Activated CD8-positive, alpha-beta memory T cell treated with anti-CD3 and anti-CD28 coated beads, Interleukin-2, amount 50 U/mL, for 1 hour (primary cell): Measurements from ENCODE around the gene SHROOM2.

ENCODE experiments used
- DNase-seq: peaks from one replicate; pipeline ENCODE4 v3.0.0-alpha.2; 2020; ENCODE audit errors: extremely low read depth

Gene SHROOM2

GRCh38 chrX:9895225-9895912, 109.1 kb downstream of the SHROOM2 start:
- DNase-seq, result no peak

GRCh38 chrX:9897761-9898161, 111.5 kb downstream of the SHROOM2 start:
- no peak for DNase-seq

DNA sequence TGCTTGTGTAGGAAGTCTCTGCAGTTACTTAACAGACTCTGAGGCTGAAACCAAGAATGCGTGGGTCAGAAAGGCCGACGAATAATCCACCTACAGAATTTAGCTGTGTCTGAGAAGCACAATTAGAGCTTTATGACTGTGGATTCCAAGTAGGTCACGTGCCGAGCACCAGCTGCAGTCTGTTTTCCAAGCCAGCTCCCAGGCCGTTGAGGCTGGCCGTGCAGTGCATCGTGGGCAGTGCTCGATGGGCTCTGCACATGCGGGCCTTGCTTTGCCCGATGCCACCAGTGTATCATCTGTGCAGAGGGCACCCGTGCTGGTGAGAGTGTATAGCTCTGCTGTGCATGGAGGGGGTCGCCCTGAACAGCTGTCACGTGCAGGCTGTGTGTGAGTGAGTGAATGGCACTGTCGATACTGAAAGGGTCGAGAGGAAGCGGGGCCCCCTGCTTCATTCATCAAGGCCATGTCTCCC, 113.4 kb downstream of the SHROOM2 start:
- DNase-seq, result no peak

DNA sequence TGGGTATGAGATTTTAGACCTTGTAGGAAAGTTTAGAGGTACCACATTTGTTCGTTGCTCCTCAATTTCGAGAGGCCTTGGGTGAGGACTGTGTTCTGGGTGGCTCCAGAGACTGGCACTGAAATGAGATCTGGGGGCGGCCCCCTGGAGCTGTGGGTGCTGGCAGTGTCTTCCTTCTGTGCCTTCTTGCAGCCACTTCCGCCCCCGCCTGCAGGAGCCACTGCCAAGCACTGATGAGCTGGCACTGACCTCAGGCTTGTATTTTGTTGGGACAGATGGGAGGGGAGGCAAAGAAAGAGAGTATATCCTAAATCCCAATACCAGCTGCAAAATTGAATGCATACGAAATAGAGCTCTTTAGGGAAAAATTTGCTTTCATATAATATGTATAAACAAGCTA, 116.4 kb downstream of the SHROOM2 start:
- no peak for DNase-seq

GRCh38 chrX:9903146-9903545, 116.9 kb downstream of the SHROOM2 start:
- DNase-seq, result no peak

GRCh38 chrX:9905288-9905687, 119.1 kb downstream of the SHROOM2 start:
- no peak for DNase-seq

GRCh38 chrX:9905721-9906120, 119.5 kb downstream of the SHROOM2 start:
- no peak for DNase-seq

- DNase-seq, result no peak
Observed at GRCh38 chrX:9906919-9907318, 120.7 kb downstream of the SHROOM2 start.

DNA sequence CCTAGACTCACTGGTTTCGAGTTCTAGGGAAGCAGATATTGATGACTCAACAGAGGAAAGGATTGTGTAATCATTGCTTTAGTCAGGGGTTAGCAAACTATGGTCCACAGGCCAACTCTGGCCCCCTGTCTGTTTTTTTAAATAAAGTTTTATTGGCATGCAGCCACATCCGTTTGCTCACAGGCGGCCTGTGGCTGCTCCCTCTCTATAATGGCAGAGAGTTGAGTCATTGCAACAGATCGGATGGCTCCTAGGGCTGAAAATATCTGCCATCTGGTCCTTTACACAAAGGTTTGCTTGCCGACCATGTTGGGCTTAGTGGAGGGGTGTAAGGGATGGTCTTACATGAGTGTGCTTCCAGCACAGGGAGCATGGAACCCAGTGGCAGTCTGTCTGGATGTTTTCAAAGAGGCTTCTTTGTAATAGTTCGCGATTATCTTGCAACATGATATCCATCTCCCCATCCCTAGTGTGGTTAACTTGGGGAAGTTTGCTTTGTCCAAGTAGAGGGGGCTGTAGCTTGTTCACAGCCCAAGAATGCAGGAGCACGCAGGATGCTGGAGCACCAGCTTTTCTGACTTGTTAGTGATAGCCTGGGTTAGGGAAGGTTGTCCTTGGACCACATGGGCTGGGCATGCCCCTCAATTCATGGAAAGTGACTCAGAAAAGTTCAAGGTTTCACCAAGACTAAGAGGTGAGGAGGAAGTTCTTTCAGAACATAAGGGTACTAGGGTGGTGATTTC, 121.6 kb downstream of the SHROOM2 start:
- no peak for DNase-seq

- DNase-seq, result no peak
Observed at GRCh38 chrX:9909254-9909653, 123.0 kb downstream of the SHROOM2 start.

DNA sequence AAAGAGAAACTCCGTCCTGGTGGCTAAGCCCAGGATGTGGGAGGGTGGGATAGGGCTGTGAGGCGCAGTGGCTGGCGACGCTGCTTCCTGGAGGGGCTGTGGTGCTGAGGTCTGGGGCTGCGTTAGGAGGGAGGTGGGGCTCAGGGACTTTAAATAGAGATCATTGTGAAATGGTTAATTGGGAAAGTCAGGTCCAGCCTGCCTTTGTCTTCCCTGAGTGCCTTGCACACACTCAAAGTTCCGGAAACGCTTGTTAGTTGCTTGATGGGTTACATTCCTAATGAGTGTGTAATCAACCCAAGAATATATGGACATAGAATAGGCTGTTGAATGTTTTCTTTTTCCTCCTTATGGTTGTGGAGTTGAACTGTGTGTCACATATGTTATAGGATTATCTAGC, 125.3 kb downstream of the SHROOM2 start:
- DNase-seq, result no peak

DNA sequence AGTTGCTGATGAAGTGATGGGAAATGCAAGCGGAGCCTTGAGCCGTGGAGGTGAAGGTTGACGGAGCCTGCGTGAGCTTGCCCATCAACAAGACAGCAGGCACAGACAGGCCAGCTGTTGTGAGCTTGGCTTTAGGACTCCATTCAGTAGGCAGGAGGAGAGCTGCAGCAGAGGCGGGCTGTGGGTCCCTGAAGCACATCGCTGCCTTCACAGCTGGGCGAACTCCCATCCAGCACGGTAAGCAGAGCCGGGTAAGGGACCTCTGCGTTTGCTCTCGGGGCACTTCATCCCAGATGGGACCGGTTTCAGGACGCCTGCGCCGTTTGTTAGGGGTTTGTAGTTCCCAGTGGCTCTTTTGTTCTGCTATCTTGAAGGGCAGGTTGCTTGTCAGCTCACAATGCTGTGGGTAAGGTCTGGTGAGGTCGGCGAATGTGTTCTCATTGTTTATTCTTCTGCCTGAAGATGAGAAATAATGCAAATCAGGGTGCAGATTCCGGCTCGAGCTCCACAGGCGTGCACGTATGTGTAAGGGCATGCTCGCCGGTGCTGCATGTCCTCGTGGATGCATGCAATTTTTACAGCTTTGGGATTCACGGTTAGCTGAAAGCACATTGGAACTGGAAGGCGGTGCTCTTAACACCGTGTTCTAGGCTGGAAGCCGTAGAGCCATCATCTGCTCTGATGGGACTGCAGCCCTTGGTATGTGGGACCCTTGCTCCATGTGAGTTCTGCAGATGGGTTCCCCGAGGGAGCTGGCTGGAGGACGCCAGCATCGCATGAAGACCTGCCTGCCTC, 126.3 kb downstream of the SHROOM2 start:
- no peak for DNase-seq

DNA sequence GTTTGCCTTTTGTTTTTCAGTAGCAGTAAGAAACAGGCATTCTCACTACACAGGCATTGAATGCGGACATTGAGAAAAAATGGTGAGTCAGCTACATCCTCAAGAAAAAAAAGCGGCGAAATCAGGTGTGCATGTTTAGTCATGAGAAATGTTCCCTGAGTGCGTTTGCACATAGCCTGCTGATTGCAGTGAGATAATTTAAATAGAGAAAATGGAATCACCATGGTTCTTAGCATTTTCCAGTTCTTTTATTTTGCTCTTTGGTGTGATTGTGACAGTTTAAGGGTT, 126.9 kb downstream of the SHROOM2 start:
- DNase-seq, result no peak

GRCh38 chrX:9917861-9918260, 131.6 kb downstream of the SHROOM2 start:
- DNase-seq, result no peak

GRCh38 chrX:9919632-9920172, 133.5 kb downstream of the SHROOM2 start:
- no peak for DNase-seq

- no peak for DNase-seq
Observed at GRCh38 chrX:9921407-9921806, 135.2 kb downstream of the SHROOM2 start.

GRCh38 chrX:9923357-9923756, 137.1 kb downstream of the SHROOM2 start:
- DNase-seq, result no peak

DNA sequence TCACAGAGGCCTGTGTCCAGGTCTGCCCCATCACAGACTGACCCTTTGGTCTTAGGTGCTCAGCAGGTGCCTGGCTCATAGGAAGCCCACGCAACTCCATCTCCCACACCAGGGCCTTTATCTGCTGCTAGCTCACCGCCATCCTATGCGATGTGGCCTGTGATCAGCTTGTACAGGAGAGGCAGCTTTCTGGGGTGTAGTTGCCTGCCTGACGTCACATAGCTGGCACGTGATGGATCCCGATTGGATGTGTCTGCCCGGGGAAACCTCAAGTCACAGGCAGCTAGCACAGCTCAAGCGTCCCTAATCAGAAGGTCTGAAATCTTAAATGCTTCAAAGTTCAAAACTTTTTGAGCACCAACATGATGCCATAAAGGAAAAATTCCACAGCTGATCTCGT, 139.8 kb downstream of the SHROOM2 start:
- no peak for DNase-seq

GRCh38 chrX:9927698-9928482, 141.7 kb downstream of the SHROOM2 start:
- no peak for DNase-seq

GRCh38 chrX:9935436-9935835, 149.2 kb downstream of the SHROOM2 start:
- DNase-seq, result no peak

DNA sequence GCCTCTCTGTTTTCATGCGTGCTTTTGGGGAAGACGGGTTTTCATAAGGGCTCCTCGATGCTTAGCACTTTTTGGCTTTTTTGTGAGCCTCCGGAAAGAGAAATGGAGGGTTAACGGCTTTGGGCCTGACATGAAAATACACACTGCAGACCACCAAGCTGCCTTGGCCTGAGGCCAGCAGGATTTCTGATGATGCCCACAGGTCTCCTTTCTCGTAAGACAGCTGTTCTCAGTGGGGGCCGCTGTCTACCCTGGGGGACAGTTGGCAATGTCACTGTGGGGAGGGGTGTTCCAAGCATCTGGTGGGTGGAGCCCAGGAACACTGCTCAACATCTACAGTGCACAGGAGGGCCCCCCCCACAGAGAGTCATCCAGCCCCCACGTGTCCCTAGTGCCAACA, 151.5 kb downstream of the SHROOM2 start:
- no peak for DNase-seq

DNA sequence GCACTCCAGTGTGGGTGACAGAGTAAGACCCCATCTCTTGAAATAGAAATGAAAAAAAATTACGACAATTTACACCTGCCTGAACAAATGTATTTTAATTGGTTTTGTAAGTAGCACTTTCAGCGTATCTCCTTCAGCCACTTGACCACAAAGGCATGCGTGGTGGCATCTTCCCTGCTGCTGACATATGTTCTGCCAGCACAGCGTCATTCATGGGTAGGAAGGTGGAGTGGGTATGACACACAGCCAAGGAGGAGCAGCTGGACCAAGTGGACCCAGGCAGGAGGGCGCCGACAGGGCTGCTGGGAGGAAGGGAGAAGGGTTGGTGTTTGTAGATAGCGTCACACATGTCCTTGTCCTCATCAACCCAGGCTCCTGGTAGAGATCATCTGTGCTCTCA, 152.3 kb downstream of the SHROOM2 start:
- DNase-seq, result no peak
